Measurements from ENCODE around the gene DDIT3.

The DDIT3 gene

DNA sequence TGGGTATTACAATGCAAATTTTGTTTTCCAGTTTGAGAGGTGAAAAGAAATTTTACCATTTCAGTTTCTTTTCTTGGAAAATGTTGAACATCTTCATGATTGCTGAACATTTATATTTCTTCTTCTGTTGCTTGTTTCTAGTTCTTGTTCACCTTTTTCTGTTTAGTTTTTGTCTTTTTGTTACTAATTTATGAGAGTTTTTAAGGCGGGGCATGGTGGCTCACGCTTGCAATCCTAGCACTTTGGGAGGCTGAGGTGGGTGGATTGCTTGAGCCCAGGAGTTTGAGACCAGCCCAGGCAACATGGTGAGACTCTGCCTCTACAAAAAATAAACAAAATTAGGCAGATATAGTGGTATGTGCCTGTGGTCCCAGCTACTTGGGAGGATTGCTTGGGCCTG is 40.2 kb upstream of the DDIT3 start:
- no peaks in the 10 kb centered on the region for H3K27me3 ChIP-seq (replicated peaks)
- no peak for DNase-seq
- no peak overlapping the region for H3K27ac ChIP-seq
- H3K36me3 ChIP-seq (replicated peaks) = no peaks in the 10 kb centered on the region
- H3K4me3 ChIP-seq (ENCODE audit: low read depth, low read length) = no peak overlapping the region
- in situ Hi-C loops (cut with HindIII; ENCODE audit: low pct_ligation_motif_present, low sequenced_read_pairs) = no loop called here
- TF ChIP-seq, protein P1, sequence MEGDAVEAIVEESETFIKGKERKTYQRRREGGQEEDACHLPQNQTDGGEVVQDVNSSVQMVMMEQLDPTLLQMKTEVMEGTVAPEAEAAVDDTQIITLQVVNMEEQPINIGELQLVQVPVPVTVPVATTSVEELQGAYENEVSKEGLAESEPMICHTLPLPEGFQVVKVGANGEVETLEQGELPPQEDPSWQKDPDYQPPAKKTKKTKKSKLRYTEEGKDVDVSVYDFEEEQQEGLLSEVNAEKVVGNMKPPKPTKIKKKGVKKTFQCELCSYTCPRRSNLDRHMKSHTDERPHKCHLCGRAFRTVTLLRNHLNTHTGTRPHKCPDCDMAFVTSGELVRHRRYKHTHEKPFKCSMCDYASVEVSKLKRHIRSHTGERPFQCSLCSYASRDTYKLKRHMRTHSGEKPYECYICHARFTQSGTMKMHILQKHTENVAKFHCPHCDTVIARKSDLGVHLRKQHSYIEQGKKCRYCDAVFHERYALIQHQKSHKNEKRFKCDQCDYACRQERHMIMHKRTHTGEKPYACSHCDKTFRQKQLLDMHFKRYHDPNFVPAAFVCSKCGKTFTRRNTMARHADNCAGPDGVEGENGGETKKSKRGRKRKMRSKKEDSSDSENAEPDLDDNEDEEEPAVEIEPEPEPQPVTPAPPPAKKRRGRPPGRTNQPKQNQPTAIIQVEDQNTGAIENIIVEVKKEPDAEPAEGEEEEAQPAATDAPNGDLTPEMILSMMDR (IDR thresholded peaks at IDR 0.05; ENCODE audit: low read depth, low read length, missing control alignments) = no peak

DNA sequence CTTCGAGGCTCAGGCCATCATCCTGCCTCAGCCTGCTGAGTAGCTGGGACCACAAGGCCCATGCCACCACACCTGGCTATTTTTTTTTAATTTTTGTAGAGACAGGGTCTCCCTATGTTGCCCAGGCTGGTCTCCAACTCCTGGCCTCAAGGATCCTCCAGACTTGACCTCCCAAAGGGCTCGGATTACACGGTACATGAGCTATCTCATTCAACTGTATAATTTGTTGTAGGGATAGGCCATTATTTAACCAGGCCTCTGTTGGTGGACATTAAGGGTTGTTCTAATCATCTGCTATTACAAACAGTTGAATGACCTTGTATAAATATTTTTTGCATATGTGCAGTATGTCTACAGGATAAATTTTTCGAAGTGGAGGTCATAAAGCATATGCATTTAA is 38.5 kb upstream of the DDIT3 start:
- in situ Hi-C loops (cut with HindIII; ENCODE audit: low pct_ligation_motif_present, low sequenced_read_pairs) = no loop called here
- Histone ChIP-seq H3K27ac (no peak overlapping the region), H3K27me3 (replicated peaks) (no peaks in the 10 kb centered on the region), H3K36me3 (replicated peaks) (no peaks in the 10 kb centered on the region), H3K4me3 (ENCODE audit: low read depth, low read length) (no peak overlapping the region)
- TF ChIP-seq, protein P1 (IDR thresholded peaks at IDR 0.05; ENCODE audit: low read depth, low read length, missing control alignments) = no peak
- no peak for DNase-seq

DNA sequence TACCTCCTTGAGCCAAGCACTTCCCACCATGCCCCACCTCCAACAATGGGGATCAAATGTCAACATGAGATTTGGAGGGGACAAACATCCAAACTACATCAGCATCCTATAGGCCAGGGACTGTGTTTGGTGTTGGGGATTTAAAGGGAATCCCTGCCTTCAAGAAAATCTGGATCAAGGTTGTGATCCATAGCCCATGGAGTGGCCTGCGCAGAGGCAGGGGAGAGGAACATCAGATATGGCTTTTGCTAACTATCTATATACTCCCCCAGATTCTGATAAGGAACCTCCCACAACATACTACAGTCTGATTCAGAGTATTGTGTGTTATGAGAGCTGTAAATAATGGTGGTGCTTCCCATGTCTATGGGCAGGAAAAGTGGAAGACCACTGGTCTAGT is 34.6 kb upstream of the DDIT3 start:
- Histone ChIP-seq H3K27me3 (replicated peaks) (peaks cover 6% of the 10 kb centered on the region), H3K4me3 (ENCODE audit: low read depth, low read length) (no peak overlapping the region), H3K36me3 (replicated peaks) (no peaks in the 10 kb centered on the region), H3K27ac (no peak overlapping the region)
- in situ Hi-C loops (cut with HindIII; ENCODE audit: low pct_ligation_motif_present, low sequenced_read_pairs) = no loop called here
- no peak for DNase-seq
- TF ChIP-seq, protein P1 (IDR thresholded peaks at IDR 0.05; ENCODE audit: low read depth, low read length, missing control alignments) = no peak

DNA sequence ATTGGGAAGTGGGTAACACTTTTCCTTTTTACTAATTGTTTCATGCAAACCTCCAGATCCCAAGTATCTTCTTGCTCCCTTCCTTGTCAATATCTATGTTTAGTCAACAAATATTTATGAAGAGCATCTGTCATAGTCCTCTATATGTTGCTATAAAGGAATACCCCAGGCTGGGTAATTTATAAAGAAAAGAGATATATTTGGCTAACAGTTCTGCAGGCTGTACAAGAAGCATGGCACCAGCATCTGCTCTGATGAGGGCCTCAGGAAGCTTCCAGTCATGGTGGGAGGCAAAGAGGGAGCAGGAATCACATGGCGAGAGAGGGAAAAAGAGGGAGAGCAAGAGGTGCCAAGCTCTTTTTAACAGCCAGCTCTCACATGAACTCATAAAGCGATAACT is 34.1 kb upstream of the DDIT3 start:
- TF ChIP-seq, protein P1 (IDR thresholded peaks at IDR 0.05; ENCODE audit: low read depth, low read length, missing control alignments) = no peak
- H3K36me3 ChIP-seq (replicated peaks) = no peaks in the 10 kb centered on the region
- no peak overlapping the region for H3K27ac ChIP-seq
- in situ Hi-C loops (cut with HindIII; ENCODE audit: low pct_ligation_motif_present, low sequenced_read_pairs) = no loop called here
- H3K27me3 ChIP-seq (replicated peaks) = peaks cover 7% of the 10 kb centered on the region
- DNase-seq = no peak
- H3K4me3 ChIP-seq (ENCODE audit: low read depth, low read length) = no peak overlapping the region

DNA sequence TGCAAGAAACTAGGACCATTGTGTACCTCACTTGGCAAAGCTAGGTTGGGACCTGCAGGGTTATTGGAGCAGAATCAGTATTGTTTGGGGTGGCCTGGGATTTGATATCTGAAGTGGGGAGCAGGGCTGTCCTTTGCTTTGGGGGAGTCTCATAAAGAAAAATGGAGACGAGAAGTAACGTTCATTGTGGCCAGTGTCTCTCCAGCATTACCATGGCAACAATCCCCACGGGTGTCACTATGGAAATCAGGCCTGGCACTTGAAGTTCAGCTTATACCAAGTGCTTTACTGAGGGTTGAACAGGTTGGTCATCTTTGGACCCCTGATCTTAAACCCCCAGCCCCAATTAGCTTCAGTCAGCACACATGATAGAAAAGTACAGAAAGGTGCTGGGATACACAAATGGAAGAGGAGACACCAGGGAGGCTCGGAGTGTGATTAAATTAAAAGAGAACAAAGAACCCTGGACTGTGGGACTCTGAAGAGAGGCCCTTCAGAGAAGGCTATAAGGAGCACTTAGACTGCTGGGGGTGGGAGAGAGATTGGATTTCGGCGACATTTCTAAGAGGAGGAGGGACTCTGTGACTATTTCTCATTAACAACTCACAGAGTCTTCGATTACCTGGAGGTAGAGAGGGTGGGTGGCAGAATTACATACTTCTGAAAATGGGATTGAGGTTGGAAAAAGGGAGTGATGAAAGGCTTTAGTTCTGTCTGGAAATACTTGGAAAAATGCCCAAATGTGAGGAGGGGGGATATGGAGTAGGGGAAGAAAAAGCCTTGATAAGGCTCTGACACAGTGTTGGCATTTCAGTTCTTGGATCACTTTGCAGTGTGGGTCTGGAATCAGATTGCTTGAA is 33.3 kb upstream of the DDIT3 start:
- Histone ChIP-seq H3K4me3 (ENCODE audit: low read depth, low read length) (no peak overlapping the region), H3K27me3 (replicated peaks) (peaks cover 9% of the 10 kb centered on the region), H3K27ac (no peak overlapping the region), H3K36me3 (replicated peaks) (no peaks in the 10 kb centered on the region)
- in situ Hi-C loops (cut with HindIII; ENCODE audit: low pct_ligation_motif_present, low sequenced_read_pairs) = no loop called here
- no peak for DNase-seq
- TF ChIP-seq, protein P1 (IDR thresholded peaks at IDR 0.05; ENCODE audit: low read depth, low read length, missing control alignments) = no peak

All from brain microvascular endothelial cell (primary cell).